GM19463 (cell line): ENCODE results near the gene BMS1.
"Not testable (repeated sequence)": the region's sequence is repeated elsewhere in the genome, so short reads cannot be mapped to it uniquely, and the experiment has no call there.

Experiments
- ATAC-seq: cut with Tn5 transposase; IDR thresholded peaks from one replicate; pipeline ENCODE4 v1.9.1; 2021; ENCODE audit warnings: mild to moderate bottlenecking, moderate library complexity; ENCODE audit not compliant: unreplicated experiment

Gene BMS1, protein sequence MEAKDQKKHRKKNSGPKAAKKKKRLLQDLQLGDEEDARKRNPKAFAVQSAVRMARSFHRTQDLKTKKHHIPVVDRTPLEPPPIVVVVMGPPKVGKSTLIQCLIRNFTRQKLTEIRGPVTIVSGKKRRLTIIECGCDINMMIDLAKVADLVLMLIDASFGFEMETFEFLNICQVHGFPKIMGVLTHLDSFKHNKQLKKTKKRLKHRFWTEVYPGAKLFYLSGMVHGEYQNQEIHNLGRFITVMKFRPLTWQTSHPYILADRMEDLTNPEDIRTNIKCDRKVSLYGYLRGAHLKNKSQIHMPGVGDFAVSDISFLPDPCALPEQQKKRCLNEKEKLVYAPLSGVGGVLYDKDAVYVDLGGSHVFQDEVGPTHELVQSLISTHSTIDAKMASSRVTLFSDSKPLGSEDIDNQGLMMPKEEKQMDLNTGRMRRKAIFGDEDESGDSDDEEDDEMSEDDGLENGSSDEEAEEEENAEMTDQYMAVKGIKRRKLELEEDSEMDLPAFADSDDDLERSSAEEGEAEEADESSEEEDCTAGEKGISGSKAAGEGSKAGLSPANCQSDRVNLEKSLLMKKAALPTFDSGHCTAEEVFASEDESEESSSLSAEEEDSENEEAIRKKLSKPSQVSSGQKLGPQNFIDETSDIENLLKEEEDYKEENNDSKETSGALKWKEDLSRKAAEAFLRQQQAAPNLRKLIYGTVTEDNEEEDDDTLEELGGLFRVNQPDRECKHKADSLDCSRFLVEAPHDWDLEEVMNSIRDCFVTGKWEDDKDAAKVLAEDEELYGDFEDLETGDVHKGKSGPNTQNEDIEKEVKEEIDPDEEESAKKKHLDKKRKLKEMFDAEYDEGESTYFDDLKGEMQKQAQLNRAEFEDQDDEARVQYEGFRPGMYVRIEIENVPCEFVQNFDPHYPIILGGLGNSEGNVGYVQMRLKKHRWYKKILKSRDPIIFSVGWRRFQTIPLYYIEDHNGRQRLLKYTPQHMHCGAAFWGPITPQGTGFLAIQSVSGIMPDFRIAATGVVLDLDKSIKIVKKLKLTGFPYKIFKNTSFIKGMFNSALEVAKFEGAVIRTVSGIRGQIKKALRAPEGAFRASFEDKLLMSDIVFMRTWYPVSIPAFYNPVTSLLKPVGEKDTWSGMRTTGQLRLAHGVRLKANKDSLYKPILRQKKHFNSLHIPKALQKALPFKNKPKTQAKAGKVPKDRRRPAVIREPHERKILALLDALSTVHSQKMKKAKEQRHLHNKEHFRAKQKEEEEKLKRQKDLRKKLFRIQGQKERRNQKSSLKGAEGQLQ

DNA sequence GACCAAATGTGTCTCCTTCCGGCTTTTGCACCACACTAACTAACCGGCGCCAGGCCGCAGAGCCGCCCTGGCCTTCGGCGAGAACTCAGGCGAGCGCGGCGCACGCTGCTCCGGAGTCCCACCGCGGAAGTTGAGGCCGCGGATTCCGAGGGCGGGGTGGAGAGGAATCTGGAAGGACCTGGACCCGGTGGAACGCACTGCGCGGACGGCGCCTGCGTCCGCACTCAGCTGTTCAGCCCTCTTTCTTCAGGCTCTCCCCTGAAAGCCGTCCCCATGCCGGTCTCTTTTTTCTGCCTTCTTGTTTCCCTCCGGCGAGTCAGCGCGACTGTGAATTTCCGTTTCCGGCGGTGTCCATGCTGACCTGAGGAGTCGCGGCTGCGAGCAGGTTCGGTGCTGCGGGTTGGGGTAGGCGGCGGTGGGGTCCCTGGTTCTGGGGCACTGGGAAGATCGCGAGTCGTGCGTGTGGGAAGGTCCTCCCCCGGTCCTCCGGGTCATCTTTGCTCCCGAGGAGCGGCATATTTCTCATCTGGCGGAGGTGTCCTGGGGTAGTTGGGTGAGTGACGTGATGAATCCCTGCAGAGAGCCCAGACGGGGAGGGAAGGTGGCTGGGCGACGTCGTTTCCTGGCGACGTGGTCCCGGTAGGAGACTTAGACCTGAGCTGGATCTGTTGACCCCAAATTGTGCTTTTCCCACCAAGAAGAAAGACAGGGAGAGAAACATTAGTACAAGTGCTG lies at the start of gene BMS1:
Gene BMS1 (plus strand): TSS at position 350 of the 735 bp plus-strand sequence. CDS start 1,600 bp downstream, outside the sequence.
- ATAC-seq, result peak; percentile 95

DNA sequence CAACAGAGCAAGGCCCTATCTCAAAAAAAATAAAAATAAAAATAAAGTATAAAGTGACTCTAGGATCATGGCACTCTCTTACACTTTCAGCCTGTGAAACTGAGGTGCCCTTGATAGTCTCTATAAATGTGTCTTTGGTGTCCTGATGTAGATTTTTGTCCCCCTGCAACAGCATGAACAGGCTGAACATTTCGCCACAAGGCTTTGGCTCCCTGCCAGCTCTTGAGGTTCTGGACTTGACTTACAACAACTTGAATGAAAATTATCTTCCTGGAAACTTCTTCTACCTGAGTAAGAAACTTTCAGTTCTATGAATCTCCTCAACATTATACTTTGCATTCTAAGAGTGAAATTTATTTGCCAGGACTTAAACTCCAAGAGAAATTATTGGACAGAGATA lies 48.1 kb upstream of the BMS1 start:
- ATAC-seq, result no peak

DNA sequence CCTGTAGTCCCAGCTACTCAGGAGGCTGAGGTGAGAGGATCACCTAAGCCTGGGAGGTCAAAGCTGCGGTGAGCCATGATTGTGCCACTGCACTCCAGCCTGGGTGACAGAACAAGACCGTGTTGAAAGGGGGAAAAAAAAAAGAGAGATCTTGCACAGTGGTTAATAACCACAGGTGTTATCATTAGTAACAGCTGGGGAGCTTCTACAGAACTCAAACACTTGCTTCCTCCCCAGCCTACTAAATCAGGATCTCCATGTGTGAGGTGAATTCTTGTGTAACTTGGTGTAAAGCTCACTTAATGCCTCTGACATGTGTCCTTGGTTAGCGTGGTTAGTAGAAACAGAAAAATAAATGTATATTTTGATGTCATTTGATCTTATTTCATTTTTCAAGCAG lies 43.9 kb upstream of the BMS1 start:
- no peak for ATAC-seq

DNA sequence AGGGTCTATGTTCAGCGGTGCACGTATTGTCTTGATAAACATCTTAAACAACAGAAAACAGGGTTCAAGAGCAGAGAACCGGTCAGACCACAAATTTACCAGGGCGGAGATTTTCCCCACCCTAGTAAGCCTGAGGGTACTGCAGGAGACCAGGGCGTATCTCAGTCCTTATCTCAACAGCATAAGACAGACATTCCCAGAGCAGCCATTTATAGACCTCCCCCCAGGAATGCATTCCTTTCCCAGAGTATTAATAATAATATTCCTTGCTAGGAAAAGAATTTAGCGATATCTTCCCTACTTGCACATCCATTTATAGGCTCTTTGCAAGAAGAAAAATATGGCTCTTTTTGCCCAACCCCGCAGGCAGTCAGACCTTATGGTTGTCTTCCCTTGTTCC lies 41.1 kb upstream of the BMS1 start:
- ATAC-seq, result not testable (repeated sequence)

DNA sequence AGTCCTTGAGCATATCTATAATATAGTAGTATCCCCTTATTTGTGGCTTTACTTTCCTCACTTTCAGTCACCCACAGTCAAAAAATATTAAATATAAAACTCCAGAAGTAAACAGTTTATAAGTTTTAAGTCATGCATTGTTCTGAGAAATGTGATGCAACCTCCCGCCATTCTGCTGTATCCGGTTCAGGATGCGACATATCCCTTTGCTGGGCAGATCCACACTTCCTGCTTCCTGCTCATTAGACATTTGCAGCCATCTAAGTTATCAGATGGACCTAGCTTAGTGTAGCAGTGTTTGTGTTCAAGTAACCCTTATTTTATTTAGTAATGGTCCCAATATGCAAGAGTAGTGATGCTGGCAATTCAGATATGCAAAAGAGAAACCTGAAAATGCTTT lies 38.9 kb upstream of the BMS1 start:
- ATAC-seq, result no peak

DNA sequence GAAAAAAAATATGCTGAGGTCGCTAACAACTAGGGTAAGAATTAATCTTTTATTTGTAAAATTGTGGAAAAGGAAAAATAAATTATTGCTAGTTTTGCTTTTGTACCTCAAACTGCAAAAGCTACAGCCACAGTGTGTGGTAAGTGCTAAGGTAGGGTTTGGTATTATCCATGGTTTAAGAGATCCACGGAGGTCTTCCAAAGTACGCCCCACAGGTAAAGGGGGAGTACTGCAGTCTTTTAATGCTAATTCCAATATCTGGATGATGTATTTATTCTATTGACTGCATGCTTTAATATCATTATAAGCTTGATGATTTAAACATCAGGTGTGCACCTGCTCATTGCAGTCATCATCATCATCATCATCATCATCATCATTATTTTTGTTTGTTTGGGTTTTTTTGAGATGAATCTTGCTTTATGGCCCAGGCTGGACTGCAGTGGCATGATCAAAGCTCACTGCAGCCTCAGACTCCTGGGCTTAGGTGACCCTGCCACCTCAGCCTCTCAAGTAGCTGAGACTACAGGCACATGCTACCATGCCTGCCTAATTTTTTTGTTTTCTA lies 38.4 kb upstream of the BMS1 start:
- ATAC-seq, result no peak

DNA sequence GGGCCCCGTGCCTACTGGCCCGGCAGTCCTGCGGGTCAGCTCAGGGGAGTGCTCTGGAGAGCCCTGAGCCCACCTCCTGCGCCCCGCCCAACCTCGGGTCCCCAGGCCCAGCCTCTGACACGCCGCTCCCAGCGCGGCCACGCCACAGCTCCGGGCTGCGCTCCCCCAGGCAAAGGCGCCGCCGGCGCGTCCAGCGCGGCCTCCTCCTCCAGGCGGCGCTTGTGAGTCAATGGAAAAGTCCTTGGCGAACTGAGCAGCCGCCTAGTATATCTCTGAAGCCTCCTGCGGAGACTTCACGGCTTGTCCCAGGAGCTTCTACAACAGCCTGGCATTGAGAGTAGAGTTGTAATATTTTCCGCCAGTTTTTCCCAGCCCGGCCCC lies 29.5 kb upstream of the BMS1 start:
- peak; percentile 54 for ATAC-seq

DNA sequence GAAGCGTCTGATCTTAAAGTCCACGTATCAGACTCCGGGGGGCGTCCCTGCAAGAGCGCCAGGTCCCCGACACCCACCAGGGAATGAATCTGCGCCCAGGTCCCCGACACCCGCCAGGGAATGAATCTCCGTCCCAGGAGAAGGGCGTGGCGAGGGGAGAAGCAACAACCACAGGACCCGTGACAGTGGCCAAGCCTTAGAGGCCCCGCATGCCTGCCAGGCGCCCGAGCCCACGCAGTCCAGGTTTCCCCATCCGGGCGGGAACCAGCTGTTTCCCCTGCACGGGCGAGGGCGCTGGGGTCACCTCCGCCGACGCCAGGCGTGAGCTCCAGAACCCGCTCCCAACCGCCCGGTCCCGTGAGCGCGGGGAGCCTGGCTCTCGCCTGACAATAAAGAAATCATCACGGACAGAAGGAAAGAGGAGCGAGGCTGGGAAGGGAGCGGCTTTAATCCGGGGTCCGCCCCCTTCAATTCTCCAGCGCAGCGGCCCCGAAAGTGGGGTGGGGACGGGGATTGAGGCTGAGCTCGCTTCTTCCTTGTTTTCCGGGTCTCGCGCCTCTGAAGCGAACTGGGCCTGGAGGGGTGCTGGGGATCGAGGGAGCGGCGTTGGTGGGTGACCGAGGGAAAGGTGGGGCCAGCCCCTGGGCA lies 29.0 kb upstream of the BMS1 start:
- no peak for ATAC-seq

DNA sequence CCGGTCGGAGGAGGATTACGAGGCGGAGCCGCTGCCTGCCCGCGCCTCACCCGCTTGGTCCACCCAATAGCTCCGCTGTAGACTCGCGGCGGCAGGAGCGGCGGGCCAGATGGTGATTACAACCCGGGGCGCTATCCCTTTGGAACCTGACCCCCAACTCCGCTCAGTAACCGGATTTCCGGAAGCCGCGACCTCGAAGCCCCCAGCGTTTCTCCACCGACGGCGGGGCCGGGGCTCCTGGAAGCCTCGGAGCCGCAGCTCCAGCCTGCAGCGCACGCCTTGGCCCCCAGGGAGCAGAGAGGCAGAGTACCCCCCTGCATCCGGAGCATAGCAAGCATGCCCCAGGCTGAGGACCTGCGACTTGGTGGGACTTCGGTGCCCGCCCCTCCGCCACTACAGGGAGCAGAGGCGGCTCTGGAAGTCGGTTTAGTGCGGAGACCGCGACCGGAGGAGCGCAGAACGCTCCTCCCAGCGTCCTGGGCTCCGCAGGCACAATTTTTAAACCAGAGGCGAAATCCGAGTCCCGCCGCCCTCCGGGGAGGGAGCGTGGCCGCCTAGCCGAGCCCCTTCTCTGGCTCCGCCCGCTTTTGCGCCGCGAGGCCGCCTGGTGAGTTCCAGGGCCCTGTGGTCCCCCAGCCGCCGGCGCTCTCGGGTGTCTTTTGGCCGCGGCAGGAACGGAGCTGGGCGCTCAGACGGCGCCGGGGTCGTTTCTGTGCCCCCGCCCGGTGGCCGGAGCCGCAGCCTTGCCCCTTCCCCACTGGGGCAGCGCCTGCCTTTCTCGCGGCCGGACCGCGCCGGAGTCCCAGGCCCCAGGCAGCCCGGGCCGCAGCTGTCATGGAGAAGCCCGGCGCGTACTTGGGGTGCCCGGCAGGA lies 28.2 kb upstream of the BMS1 start:
- no peak for ATAC-seq

DNA sequence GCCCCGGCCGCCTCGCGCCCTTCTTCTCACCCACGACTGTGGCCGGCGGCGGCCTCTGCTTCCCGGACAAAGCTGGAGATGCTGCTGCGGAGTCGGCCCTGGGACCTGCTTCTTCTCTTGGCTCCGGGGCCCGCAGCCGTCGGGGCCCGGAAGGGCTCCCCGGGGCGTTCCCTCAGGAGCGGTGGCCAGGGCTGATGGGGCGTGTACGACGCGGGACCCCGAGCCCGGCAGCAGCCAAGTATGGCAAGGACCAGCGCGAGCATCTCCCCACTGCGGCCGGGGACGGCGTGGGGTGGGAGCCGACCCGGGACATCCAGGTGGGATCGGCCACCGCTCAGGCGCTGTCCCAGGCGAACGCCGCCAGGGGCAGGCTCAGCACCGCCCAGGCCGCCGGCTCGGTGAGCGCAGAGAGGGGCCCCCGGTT lies 27.6 kb upstream of the BMS1 start:
- no peak for ATAC-seq

DNA sequence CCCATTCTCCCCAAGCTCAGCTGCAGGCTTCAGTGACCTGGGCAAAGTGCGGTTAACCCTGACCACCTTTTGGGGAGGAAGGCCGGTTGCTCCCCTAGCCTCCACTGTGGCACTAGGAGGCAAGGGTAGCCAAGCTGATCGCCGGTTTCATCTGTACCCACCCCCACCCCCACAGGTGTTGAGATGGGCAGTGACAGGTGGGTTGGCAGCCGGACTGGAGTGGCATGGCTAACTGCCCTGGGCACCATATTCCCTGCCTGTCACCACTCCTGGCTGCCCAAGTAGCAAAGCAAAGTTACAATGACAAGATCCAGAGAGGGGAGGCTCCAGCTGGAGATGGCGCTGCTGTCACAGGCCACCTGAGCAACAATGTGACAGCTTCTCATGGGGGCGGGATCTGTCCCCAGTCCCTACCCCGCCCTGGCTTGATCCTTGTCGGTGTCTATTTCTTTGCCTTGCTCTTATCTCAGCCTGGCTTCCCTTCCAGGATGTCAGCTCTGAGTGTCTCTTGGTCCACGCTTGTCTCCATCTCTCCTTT lies 27.0 kb upstream of the BMS1 start:
- no peak for ATAC-seq

DNA sequence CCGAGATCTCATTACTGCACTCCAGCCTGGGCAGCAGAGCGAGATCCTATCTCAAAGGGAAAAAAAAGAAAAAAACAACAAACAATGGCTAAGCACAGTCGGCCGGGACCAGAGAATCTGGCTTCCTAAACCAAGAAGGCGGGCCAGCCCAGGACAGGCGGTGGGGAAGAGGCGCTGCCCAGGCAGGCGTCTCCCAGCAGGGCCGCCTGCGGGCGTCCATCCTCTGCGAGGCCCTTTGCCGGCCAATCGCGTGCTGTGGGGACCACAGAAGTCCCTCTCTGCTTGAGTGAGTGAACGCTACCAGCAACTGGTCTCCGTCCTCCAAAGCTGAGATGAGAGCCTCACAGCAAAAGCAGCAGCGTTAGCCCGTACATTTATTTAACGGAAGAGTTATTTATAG lies 14.7 kb upstream of the BMS1 start:
- ATAC-seq, result no peak

DNA sequence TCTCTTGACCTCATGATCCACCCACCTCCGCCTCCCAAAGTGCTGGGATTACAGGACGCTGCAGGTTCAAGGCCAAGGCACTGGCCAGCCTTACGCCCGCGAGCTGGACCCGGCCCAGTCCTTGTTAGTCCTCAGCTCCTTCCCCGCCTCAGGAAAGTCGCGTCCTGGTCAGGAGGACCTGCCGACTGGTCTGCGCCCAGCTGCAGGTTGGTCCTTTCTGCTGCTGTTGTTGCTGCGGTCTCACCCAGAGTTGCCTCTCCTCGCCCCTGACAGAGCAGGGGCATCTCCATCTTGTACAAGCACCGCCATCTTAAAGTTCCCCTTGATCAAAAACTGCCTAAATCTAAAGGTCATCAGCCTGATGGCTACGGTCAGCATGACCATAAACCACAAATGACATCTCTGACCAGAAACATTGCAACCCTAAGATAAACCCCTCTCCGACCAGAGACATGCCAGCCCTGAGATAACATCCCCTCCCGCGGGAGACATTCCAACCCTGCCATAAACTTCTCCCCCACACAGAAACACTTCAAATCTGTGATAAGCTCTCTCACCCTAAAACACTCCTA lies 13.9 kb upstream of the BMS1 start:
- no peak for ATAC-seq

DNA sequence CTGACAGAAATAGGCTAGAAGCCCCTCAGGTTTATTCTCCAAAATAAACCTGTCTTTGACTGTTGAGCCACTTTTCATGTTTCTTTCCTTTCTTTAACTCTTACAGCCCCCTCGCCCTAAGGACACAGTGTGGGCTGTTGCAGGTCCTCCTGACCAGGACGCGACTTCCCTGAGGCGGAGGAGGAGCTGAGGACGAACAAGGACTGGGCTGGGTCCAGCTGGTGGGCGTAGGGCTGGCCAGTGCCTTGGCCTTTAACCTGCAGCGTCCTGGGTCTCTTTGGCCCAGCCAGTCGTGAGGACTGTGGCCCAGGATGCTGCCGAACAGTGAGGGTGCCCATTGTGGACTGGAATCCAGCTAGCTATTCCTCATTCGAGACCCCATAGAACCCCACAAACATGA lies 13.4 kb upstream of the BMS1 start:
- no peak for ATAC-seq

DNA sequence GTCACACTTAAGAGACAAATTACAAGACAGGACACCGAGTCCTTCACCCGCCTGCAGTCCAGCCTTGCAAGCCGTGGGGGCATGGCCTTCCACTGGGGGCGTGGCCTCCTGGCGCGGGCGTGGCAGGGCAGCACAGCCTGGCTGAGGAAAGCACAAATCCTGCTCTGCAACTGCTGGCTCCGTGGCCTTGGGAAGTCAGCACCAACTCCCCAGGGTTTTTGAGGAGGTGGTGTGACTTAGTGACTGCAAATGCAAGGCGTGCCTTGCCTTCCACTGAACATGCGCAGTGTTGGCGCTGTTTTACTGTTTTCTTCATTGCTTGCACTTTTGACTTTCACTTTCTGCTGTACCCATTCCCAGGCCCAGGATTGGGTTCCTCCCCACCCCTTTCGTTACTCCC lies 12.9 kb upstream of the BMS1 start:
- no peak for ATAC-seq

DNA sequence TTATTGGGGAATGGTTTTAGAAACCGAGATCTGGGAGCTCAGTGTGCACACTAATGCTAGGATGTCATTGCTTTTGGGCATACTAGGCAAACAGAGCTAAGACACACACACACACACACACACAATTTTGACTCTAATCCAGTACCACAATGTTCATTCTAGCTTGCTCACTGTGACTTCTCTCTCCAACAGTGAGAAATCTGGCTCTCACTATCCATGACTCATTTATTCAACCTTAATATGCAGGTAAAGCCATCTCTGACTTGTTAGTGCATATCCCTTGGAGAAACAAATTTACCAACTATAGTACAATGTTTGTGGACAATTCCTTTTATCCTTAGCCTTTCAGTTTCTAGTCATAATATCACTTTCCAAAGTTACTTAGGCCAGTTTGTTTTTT lies 5.9 kb upstream of the BMS1 start:
- ATAC-seq, result no peak

DNA sequence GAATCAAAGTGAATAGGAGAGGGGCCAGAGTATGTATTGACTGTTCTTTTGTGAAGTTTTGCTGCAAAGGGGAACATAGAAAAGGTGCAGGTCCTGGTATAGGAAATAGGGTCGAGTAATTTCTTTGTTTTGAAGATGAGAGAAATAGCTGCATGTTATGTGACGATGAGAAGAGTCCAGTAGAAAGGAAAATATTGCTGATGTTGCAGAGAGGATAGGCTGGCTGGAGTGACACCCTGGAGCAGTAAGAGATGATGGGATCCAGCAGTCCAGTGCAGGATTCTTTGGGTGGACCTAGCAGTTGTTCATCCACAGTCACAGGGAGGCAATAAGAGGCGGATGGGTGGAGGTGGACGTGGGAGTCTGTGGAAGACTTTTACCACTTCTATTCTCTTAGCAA lies 2.1 kb upstream of the BMS1 start:
- ATAC-seq, result no peak

DNA sequence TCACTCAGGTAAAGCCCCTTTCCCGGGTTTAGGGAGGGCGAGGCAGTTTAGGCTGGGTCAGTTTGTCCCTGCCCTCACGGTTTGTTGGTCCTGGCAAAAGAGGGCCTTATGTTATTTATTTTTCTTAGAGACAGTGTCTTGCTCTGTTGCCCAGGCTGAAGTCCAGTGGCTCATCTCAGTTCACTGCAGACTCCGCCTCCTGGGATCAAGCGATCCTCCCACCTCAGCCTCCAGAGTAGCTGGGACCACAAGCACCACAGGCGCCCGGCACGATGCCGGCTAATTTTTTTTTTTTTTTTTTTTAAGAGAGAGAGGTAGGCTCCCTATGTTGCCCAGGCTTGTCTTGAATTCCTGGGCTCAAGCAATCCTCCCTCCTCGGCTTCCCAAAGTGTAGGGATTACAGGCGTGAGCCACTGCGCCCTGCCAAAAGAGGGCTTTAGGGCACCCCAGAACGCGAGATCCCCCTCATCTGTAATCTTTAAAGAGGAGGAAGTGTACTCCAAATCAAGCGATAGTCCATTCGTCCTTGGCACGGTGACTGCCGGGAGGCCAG lies 626 bp upstream of the BMS1 start:
- ATAC-seq, result no peak
